Keratinocyte (primary cell): ENCODE results near the gene MDFI. TPM values are rescaled to one million over a fixed set of nuclear protein-coding genes. Genes with fewer than 3 reads are reported as not detected.

ENCODE experiments used
- DNase-seq: peaks from one replicate; pipeline ENCODE4 v3.0.0-alpha.2; 2011; ENCODE audit warnings: low read depth, missing footprints, low spot score
- FAIRE-seq: peaks from 2 replicates; lab custom pipeline; 2011; peaks lifted over from hg19 to GRCh38; lab: Jason Lieb, UNC
- H2AFZ ChIP-seq: 2 replicates; pipeline ENCODE4 v1.6.0; 2012; ENCODE audit warnings: low read length, control low read depth, inconsistent platforms; ENCODE audit not compliant: control insufficient read depth
- H3K27ac ChIP-seq: 2 replicates; pipeline ENCODE4 v1.5.1; 2011; ENCODE audit warnings: low read length; ENCODE audit not compliant: control insufficient read depth, insufficient read depth
- H3K27me3 ChIP-seq: 3 replicates; pipeline ENCODE4 v1.6.0; 2011; ENCODE audit warnings: low read length; ENCODE audit not compliant: control insufficient read depth, insufficient read depth; ENCODE audit errors: extremely low read depth
- H3K36me3 ChIP-seq, 2 experiments: 2 replicates in 1 of 2; 3 replicates in 1 of 2; pipeline ENCODE4 v1.5.1; 2011; ENCODE audit warnings: low read length in 2 of 2, mild to moderate bottlenecking in 1 of 2; ENCODE audit not compliant: control insufficient read depth in 2 of 2, insufficient read depth in 2 of 2; ENCODE audit errors: extremely low read depth in 1 of 2
- H3K4me1 ChIP-seq: 3 replicates; pipeline ENCODE4 v1.5.1; 2011; ENCODE audit warnings: low read length; ENCODE audit not compliant: control insufficient read depth, insufficient read depth; ENCODE audit errors: extremely low read depth
- H3K4me2 ChIP-seq: 3 replicates; pipeline ENCODE4 v1.6.0; 2011; ENCODE audit warnings: low read depth, low read length; ENCODE audit not compliant: control insufficient read depth, insufficient read depth; ENCODE audit errors: extremely low read depth
- H3K4me3 ChIP-seq, 3 experiments: fragments of 200-600 bp in 1 of 3; sonication (generic) in 1 of 3; 2 replicates in 2 of 3; 3 replicates in 1 of 3; pipeline ENCODE4 v1.5.1; 2011 to 2016; ENCODE audit warnings: low read length in 3 of 3, mild to moderate bottlenecking in 3 of 3, control low read depth in 2 of 3, inconsistent platforms in 1 of 3, low read depth in 1 of 3, mixed read lengths in 1 of 3, mixed run types in 1 of 3, moderate library complexity in 1 of 3; ENCODE audit not compliant: control insufficient read depth in 2 of 3, insufficient read depth in 2 of 3; ENCODE audit errors: extremely low read depth in 1 of 3
- H3K79me2 ChIP-seq: 2 replicates; pipeline ENCODE4 v1.6.0; 2012; ENCODE audit warnings: low read length; ENCODE audit not compliant: control insufficient read depth, insufficient read depth
- H3K9ac ChIP-seq: 3 replicates; pipeline ENCODE4 v1.6.0; 2011; ENCODE audit warnings: low read length; ENCODE audit not compliant: control insufficient read depth, insufficient read depth; ENCODE audit errors: extremely low read depth
- H3K9me1 ChIP-seq: 3 replicates; pipeline ENCODE4 v1.6.0; 2011; ENCODE audit warnings: low read length; ENCODE audit not compliant: control insufficient read depth, insufficient read depth; ENCODE audit errors: extremely low read depth
- H3K9me3 ChIP-seq: 2 replicates; pipeline ENCODE4 v1.5.1; 2012; ENCODE audit warnings: low read depth, low read length; ENCODE audit not compliant: control insufficient read depth
- H4K20me1 ChIP-seq: 3 replicates; pipeline ENCODE4 v1.6.0; 2011; ENCODE audit warnings: low read length; ENCODE audit not compliant: control insufficient read depth, insufficient read depth; ENCODE audit errors: extremely low read depth
- CTCF ChIP-seq, 3 experiments: IDR thresholded peaks in 1 of 3; conservative IDR thresholded peaks in 1 of 3; optimal IDR thresholded peaks in 1 of 3; 2 replicates in 2 of 3; 3 replicates in 1 of 3; pipeline versions ENCODE3 to v1.5.1; 2011; ENCODE audit warnings: low read length in 3 of 3, mild to moderate bottlenecking in 3 of 3, moderate library complexity in 2 of 3, control low read depth in 1 of 3, inconsistent platforms in 1 of 3; ENCODE audit not compliant: insufficient read depth in 2 of 3; ENCODE audit errors: extremely low read depth in 1 of 3
- EZH2 ChIP-seq: IDR thresholded peaks from one replicate; pipeline ENCODE4 v1.6.1; 2012; ENCODE audit warnings: inconsistent platforms, mild to moderate bottlenecking, low read length, moderate library complexity
- dilution Hi-C: fragments of 300-500 bp; cut with MboI; formaldehyde crosslinking; loops from one replicate; pipeline ENCODE4 v1.7.0; 2020; ENCODE audit warnings: low sequenced_read_pairs; ENCODE audit not compliant: extremely low pct_ligation_motif_present
- polyA plus RNA-seq, 5 experiments: library from polyadenylated mRNA; depleted of rRNA in 3 of 5; stranded (reverse) in 3 of 5; stranded (forward) in 1 of 5; unstranded in 1 of 5; fragments of >200 nt; gene quantifications; 1 replicate in 1 of 5; 2 replicates in 3 of 5; 3 replicates in 1 of 5; pipeline versions ENCODE4 v1.2.1 to v1.2.3, GENCODE V29; 2011 to 2012; ENCODE audit warnings: missing spikeins in 2 of 5, low read depth in 1 of 5, low replicate concordance in 1 of 5

MDFI gene
- polyA plus RNA-seq, 1 donor (not counting 4 experiments of a cell fraction or from before 2014, with no cell fraction given): 60.1 TPM

- dilution Hi-C loops: no loop called here
- no peak for FAIRE-seq
- Histone ChIP-seq H3K27me3 (peaks cover 25% of the 10 kb centered on the region), H3K4me1 (no peaks in the 10 kb centered on the region), H3K9me1 (no peaks in the 10 kb centered on the region), H3K4me3 (no peak overlapping the region), H3K9me3 (no peaks in the 10 kb centered on the region), H2AFZ (no peak overlapping the region), H3K9ac (no peak overlapping the region), H3K27ac (no peak overlapping the region), H4K20me1 (no peaks in the 10 kb centered on the region), H3K36me3 (no peaks in the 10 kb centered on the region), H3K4me2 (no peak overlapping the region), H3K79me2 (no peaks in the 10 kb centered on the region)
- TF ChIP-seq CTCF (optimal IDR thresholded peaks at IDR 0.05 in 1 of 3, IDR thresholded peaks at IDR 0.05 in 1 of 3, conservative IDR thresholded peaks at IDR 0.05 in 1 of 3; ENCODE audit: extremely low read depth in 1 of 3, insufficient read depth in 2 of 3, low read length in 3 of 3) (no peak), EZH2 (no peak)
- DNase-seq: no peak
Observed at GRCh38 chr6:41672816-41673703, 34.8 kb downstream of the MDFI start.

- H3K9me1 ChIP-seq: no peaks in the 10 kb centered on the region
- no peak overlapping the region for H3K9ac ChIP-seq
- no peak overlapping the region for H3K4me3 ChIP-seq
- DNase-seq (no peak), FAIRE-seq (no peak)
- H3K4me2 ChIP-seq: no peak overlapping the region
- H3K4me1 ChIP-seq: no peaks in the 10 kb centered on the region
- H3K9me3 ChIP-seq: no peaks in the 10 kb centered on the region
- H4K20me1 ChIP-seq: no peaks in the 10 kb centered on the region
- H2AFZ ChIP-seq: no peak overlapping the region
- H3K36me3 ChIP-seq: no peaks in the 10 kb centered on the region
- dilution Hi-C loops: no loop called here
- H3K27ac ChIP-seq: no peak overlapping the region
- no peaks in the 10 kb centered on the region for H3K79me2 ChIP-seq
- peaks cover 25% of the 10 kb centered on the region for H3K27me3 ChIP-seq
- TF ChIP-seq CTCF (optimal IDR thresholded peaks at IDR 0.05 in 1 of 3, IDR thresholded peaks at IDR 0.05 in 1 of 3, conservative IDR thresholded peaks at IDR 0.05 in 1 of 3; ENCODE audit: extremely low read depth in 1 of 3, insufficient read depth in 2 of 3, low read length in 3 of 3) (no peak), EZH2 (no peak)
Observed at GRCh38 chr6:41673704-41674000, 35.4 kb downstream of the MDFI start.
